Suprapubic skin (tissue), 4 donors: ENCODE measurements around the gene C2orf92.

Source experiments
- CTCF ChIP-seq, 2 donors: fragments of 200-600 bp in 1 of 2; fragments of 450-650 bp in 1 of 2; sonication (generic) in 1 of 2; IDR thresholded peaks; one replicate each; pipeline ENCODE4 v1.5.1; 2016 to 2019; ENCODE audit warnings: antibody characterized with exemption in 2 of 2, mild to moderate bottlenecking in 1 of 2, moderate library complexity in 1 of 2
- EP300 ChIP-seq: sonication (generic); formaldehyde crosslinking; IDR thresholded peaks from one replicate; pipeline ENCODE4 v1.6.1; 2017; ENCODE audit warnings: antibody characterized with exemption
- POLR2A ChIP-seq, 2 donors: fragments of 450-650 bp; IDR thresholded peaks; one replicate each; pipeline ENCODE4 v1.6.1; 2017; ENCODE audit warnings: antibody characterized with exemption in 2 of 2, mild to moderate bottlenecking in 2 of 2, moderate library complexity in 2 of 2
- POLR2AphosphoS5 ChIP-seq, 3 donors: sonication (generic); formaldehyde crosslinking; IDR thresholded peaks; one replicate each; pipeline ENCODE4 v1.6.1; 2017; ENCODE audit warnings: antibody characterized with exemption in 3 of 3

DNA sequence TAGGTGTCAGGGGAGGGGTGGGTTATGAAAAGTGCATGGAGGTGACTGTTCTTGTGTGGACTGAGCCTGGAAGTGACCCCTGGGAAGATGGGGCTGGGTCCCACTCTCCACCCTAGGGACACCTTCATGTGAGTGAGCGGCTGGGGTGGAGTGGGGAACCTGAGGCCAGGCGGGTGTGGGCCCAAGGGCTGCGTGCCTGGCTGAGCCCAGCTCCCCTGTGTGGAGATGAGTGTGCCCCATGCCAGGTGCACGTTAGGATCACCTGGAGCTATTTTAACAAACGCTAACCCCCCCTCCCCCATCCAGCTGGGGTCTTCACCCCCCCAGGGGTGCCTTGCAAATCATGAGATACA lies 70.4 kb downstream of the C2orf92 start:
- TF ChIP-seq CTCF (IDR thresholded peaks at IDR 0.05) (no peak), EP300 (no peak), POLR2A (IDR thresholded peaks at IDR 0.05) (no peak), POLR2AphosphoS5 (IDR thresholded peaks at IDR 0.05) (no peak)
